Measurements from ENCODE around the gene FLYWCH1.

FLYWCH1 gene

DNA sequence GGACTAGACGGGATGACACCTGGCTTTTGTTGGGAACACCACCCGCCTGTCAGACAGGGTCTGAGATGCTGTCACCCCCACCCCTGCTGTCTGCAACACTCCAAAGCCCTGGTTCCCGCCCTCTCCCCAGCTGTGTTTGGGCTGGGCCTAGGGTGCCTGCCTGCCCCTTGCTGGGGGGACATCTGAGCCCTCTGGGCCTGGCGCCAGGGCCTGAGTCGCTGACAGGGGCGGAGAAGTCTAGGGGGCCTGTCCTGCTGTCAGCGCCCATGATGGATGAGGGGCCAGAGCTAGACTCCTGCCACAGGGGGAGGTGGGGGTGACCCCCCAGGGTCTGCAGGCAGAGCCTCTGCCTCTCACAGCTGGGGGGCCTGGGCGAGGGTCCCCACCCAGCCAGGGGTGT lies 76.1 kb downstream of the FLYWCH1 start:
- DNase-seq = no peak

- DNase-seq = no peak
These were observed 76.9 kb downstream of the FLYWCH1 start for GRCh38 chr16:2988590-2989099.

- DNase-seq = no peak
These were observed 79.2 kb downstream of the FLYWCH1 start for GRCh38 chr16:2990891-2991290.

DNA sequence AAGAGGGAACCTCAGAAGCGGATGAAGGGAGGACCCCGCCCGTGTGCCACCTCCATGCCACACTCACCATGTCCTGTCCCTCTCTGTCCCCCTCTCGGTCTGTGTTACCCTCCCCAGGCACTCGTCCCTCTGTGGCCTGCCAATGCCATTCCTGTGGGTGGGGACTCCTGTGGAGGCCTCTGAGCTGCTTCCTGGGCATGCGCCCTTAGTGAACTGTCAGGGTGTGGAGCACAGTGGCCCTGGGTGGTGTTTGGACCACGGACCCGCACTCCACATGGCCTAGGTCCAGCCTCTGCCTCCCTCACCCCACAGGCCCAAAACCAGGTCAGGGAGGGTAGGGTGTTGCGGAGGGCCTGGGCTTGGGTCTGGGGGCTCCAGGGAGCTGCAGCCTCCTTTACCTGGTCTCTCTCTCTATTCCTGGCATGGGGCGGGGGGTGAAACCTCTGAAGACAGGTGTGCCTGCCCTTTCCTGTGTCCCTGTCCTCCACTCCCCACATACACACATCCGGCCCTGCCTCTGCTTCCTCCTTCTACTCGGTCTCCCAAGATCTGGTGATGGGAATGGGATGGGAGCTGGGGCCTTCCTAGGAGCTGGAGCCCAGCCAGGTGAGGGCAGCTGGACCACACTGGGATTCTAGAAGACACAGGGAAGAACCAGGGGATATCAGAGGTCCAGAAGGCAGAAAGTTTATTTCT lies 80.0 kb downstream of the FLYWCH1 start:
- no peak for DNase-seq

DNA sequence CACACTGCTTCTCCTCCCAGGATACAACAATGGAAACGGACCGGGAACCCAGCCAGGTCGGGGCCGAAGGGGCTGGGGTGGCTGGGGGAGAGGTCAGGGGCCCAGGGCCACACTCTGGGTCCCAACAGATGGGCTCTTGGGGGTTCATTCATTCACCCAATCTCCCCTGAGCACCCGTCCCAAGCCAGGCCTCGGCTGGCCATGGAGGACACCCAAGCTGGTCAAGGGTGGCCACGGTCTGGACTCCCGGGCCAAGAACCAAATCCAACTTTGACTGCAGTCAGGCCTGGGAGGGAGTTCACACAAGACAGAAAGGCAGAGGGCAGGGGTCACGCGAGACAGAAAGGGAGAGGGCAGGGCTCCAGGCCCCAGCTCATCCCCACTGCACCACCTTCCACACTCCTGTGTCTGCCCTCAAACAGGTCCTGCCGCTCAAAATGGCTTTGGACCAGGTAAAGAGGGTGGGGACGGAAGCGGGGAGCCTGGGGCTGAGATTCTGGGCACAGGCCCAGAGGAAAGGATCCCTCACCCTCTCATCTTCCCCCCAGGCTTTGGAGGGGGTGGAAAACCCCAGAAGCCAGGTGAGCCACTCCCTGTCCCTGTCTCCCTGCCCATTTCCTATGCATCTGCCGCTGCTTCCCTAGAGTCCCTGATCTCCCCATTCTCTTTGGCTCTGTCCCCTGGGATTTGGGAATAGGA lies 80.8 kb downstream of the FLYWCH1 start:
- DNase-seq = no peak

- DNase-seq = no peak
These were observed 84.6 kb downstream of the FLYWCH1 start for GRCh38 chr16:2996298-2996697.

GRCh38 chr16:2999929-3000328 lies 88.2 kb downstream of the FLYWCH1 start:
- no peak for DNase-seq

DNA sequence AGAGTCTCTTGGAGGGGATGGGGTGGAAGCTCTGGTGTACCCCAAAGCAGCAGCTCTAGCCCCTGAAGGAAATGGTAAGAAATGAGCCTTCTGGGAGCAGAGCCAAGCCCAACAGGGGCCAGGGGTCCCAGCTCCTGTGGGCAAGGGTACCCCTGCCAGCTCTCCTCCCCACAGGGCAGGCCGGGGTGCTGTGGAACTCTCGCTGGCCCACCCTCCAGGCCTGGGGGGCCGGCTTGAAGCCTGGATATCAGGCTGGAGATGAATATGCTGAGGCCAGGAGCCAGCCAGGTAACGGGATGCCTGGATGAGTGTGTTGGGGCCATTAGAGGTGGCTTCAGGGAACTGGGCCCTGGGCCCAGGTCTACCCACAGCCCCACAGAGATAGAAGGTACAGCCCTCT lies 88.8 kb downstream of the FLYWCH1 start:
- no peak for DNase-seq
